Measurements from ENCODE around the gene ZER1.
A peak's percentile ranks its signal among the peaks of the same experiment; 100 is the strongest.
"Not testable (repeated sequence)": the region's sequence is repeated elsewhere in the genome, so short reads cannot be mapped to it uniquely, and the experiment has no call there.

The ZER1 gene

GRCh38 chr9:128802482-128802881, 30.8 kb upstream of the ZER1 start:
- no peak for TF ChIP-seq GATA1 (IDR thresholded peaks at IDR 0.05; ENCODE audit: low read depth, low read length)
- no peak for TF ChIP-seq POLR2A (IDR thresholded peaks at IDR 0.05; ENCODE audit: low read length)
- DNase-seq = no peak

- no peak for TF ChIP-seq GATA1 (IDR thresholded peaks at IDR 0.05; ENCODE audit: low read depth, low read length)
- TF ChIP-seq POLR2A (IDR thresholded peaks at IDR 0.05; ENCODE audit: low read length) = no peak
Observed at GRCh38 chr9:128800061-128800460, 28.3 kb upstream of the ZER1 start.

GRCh38 chr9:128798896-128799295, 27.2 kb upstream of the ZER1 start:
- peak; percentile 15 to 29 for DNase-seq
- no peak for TF ChIP-seq POLR2A (IDR thresholded peaks at IDR 0.05; ENCODE audit: low read length)
- TF ChIP-seq GATA1 (IDR thresholded peaks at IDR 0.05; ENCODE audit: low read depth, low read length) = no peak

More at GRCh38 chr9:128800061-128800460, 28.3 kb upstream of the ZER1 start:
- DNase-seq = no peak

DNA sequence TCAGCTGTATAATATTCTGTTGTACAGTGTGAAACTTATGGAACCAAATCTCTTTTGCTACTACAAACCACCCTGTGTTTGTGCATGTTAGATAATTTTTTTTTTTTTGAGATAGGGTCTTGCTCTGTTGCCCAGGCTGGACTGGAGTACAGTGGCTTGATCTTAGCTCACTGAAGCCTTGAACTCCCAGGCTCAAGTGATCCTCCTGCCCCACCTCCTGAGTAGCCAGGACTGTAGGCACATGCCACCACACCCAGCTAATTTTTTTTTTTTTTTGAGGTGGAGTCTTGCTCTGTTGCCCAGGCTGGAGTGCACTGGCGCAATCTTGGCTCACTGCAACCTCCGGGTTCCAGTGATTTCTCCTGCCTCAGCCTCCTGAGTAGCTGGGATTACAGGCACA, 23.2 kb upstream of the ZER1 start:
- DNase-seq = not testable (repeated sequence)

DNA sequence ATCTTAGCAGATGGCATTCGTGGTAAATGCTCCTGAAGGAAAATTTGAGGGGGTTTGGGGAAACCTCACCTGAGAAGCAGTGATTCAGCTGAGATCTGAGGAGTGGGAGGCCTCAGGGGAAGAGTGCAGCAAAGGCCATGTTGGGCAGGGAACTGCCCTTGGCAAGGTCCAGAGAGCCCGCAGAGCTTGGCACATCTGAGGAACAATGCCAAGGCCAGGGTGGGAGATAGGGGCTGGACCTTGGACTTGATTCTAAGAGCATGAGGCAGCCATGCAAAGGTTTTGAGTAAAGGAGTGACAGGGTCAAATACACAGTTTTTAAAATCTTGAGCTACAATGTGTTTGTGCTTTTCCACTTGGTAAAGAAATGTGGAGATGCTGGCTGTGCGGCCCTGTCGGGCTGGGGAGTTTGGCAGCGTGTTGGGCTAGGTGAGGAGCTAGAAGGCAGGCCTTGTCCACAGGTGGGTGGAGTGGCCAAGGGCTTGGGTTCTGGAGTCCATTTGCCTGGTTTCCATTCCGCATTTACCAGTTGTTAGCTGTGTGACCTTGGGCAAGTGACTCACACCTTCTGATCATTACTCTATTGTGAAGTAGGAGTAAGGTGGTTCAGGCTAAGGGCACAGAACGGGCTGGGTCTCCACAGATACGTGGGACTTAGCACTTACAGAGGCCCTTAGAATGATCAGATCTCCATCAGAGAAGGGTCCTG, 21.4 kb upstream of the ZER1 start:
- no peak for DNase-seq
- no peak for TF ChIP-seq POLR2A (IDR thresholded peaks at IDR 0.05; ENCODE audit: low read length)
- no peak for TF ChIP-seq GATA1 (IDR thresholded peaks at IDR 0.05; ENCODE audit: low read depth, low read length)

DNA sequence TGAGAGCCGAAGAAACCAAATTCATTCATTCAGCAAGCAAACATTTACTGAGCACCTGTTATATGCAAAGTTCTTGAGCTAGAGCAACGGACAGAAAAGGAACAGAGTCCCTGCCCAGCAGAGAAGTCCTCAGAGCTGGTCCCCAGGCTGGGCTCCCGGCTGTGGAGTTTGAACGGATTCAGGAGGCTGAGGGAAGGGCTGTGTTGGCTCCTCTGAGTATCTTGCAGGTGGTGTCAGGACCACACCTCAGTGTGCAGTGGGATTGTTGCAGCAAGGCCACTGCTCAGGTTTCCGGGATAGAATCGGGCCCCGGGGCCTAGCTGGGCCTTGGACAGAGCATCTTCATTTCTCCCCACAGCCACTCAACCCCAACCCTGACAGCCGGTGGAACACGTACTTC, 20.4 kb upstream of the ZER1 start:
- no peak for TF ChIP-seq GATA1 (IDR thresholded peaks at IDR 0.05; ENCODE audit: low read depth, low read length)
- no peak for TF ChIP-seq POLR2A (IDR thresholded peaks at IDR 0.05; ENCODE audit: low read length)
- no peak for DNase-seq

- no peak for DNase-seq
- no peak for TF ChIP-seq POLR2A (IDR thresholded peaks at IDR 0.05; ENCODE audit: low read length)
- no peak for TF ChIP-seq GATA1 (IDR thresholded peaks at IDR 0.05; ENCODE audit: low read depth, low read length)
Observed at GRCh38 chr9:128790536-128790935, 18.8 kb upstream of the ZER1 start.

DNA sequence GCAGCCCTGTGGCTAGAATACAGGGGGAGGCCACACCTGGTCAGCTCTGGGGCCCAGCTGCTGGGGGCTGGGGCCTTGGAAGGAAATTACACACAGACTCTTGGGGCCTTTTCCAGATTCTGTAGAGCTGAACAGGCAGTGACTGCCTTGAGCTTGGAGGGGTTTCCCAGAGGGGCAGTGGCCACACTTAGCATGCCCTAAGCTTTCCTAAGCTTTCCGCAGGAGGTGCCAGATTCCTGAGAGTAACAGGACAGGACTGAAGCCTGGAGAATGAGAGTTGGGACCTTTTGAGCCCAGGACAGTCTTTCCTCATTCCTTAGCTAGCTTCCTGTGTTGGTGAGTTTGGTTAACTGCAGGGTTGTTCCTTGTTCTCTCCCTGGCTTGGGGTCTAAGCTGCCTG, 16.7 kb upstream of the ZER1 start:
- DNase-seq = no peak
- TF ChIP-seq GATA1 (IDR thresholded peaks at IDR 0.05; ENCODE audit: low read depth, low read length) = no peak
- TF ChIP-seq POLR2A (IDR thresholded peaks at IDR 0.05; ENCODE audit: low read length) = no peak

GRCh38 chr9:128787659-128788058, 15.9 kb upstream of the ZER1 start:
- TF ChIP-seq POLR2A (IDR thresholded peaks at IDR 0.05; ENCODE audit: low read length) = no peak
- no peak for TF ChIP-seq GATA1 (IDR thresholded peaks at IDR 0.05; ENCODE audit: low read depth, low read length)
- DNase-seq = peak; percentile 26 to 49

DNA sequence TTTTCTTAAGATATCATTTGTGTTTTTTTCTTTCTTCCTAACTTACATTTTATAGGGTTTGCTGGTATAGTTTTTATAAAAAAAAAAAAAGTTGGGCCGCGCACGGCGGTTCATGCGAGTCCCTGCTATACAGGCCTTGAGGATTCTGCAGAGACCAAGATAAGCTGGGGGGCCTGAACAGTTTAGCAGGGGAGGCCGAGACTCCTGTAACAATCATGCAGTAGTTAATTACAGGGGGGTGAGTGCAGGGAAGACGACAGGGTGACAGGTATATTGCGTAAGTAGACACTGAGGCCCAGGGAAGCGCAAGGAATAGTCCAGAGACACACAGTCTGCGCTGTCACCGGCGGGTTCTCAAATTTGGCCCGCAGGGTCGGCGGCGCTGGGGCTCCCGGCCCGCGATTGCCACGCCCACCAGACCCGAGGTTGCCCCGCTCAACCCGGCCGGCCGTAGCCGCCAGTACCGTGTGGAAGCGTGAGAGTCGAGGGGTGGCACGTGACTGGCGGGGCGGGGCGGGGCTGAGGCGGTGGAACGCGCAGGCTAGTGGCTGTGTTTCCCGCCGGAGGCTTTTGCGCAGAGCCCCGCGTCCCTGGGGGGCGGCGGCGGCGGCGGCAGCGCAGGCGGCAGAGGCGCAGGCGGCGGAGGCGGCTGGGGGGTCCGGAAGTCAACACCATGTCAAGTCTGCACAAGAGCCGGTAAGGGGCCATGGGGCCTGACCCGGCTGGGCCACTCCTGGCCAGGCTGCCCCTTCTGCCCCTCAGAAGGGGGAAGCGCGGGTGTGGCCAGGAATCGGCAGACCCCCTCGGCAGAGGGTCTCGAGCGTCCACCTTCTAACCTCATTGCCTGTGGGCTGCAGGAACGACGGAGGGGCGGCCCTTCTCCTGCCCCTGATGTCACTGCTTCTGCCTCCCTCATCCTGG, 15.2 kb upstream of the ZER1 start, which contains the start of gene TBC1D13:
Gene TBC1D13 (plus strand): TSS at position 573 of the 921 bp plus-strand sequence. CDS start 101 bp downstream, at position 674.
- TF ChIP-seq POLR2A (IDR thresholded peaks at IDR 0.05; ENCODE audit: low read length) (peak; percentile 61), GATA1 (IDR thresholded peaks at IDR 0.05; ENCODE audit: low read depth, low read length) (no peak)
- peak; percentile 93 to 95 for DNase-seq

GRCh38 chr9:128785427-128785826, 13.7 kb upstream of the ZER1 start:
- DNase-seq = no peak
- no peak for TF ChIP-seq POLR2A (IDR thresholded peaks at IDR 0.05; ENCODE audit: low read length)
- TF ChIP-seq GATA1 (IDR thresholded peaks at IDR 0.05; ENCODE audit: low read depth, low read length) = no peak

GRCh38 chr9:128782669-128783068, 10.9 kb upstream of the ZER1 start:
- no peak for TF ChIP-seq GATA1 (IDR thresholded peaks at IDR 0.05; ENCODE audit: low read depth, low read length)
- no peak for TF ChIP-seq POLR2A (IDR thresholded peaks at IDR 0.05; ENCODE audit: low read length)
- DNase-seq = no peak

DNA sequence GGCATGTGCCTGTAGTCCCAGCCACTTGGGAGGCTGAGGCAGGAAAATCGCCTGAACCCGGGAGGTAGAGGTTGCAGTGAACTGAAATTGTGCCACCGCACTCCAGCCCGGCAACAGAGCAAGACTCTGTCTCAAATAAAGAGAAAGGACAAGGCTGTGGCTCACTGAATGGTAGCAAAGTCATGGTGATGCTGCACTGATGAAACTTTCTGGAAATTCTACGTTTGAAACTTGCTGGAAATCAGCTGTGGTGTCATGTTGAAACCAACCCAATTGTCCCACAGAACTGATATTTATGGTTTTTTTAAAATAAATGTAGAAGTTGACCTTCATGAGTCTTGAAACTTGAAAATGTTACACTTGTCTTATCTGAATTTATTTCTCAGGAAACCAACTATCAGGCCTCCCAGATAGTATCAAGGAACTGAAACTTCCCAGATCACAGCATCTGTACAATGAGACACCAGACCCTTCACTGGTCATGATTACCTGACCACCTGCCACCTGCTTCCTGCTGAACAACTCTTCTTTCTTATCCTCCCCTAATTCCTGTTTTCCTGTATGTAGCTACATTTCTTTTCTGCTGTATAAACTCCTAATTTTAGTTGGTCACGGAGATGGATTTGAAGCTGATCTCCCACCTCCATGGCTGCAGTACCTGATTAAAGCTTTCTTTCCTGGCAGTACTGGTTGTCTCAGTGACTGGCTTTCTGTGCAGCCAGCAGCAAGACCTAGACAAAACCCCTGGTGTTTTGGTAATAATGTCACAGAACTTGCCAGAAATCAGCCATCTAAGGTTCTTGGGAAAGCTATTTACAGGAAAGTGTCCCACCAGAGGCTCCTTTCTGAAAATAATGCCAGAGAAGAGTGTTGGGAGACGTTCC, 9.7 kb upstream of the ZER1 start:
- peak; percentile 21 to 69 for DNase-seq

GRCh38 chr9:128780093-128780492, 8.4 kb upstream of the ZER1 start:
- not testable (repeated sequence) for DNase-seq

More for the DNA sequence above, 9.7 kb upstream of the ZER1 start:
- TF ChIP-seq GATA1 (IDR thresholded peaks at IDR 0.05; ENCODE audit: low read depth, low read length) = no peak
- no peak for TF ChIP-seq POLR2A (IDR thresholded peaks at IDR 0.05; ENCODE audit: low read length)
